ENCODE results near the gene SH3BP4.

SH3BP4 gene

DNA sequence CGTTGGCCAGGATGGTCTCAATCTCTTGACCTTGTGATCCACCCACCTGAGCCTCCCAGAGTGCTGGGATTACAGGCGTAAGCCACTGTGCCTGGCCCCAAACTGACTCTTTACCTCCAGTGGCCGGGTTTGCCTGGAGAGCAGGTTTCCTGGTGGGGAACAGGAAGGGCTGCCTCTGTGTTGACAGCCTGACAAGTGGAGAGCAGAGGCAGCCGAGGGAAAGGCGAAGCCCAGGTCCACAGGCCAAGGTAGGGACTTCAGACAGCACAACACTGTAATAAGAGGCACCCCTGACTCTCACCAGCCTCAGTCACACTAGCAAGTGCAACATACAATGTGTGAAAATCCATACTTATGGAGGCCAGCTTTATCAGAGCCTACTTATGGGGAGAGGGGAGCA, 16.5 kb upstream of the SH3BP4 start:
- H3K4ac ChIP-seq (ENCODE audit: low read depth in 1 of 2, low read length in 2 of 2): no peak overlapping the region
- H3K9ac ChIP-seq (ENCODE audit: low read length): no peak overlapping the region
- no peaks in the 10 kb centered on the region for H3K79me1 ChIP-seq (replicated peaks; ENCODE audit: low read length, poor library complexity, severe bottlenecking)
- H3K18ac ChIP-seq (ENCODE audit: low read depth in 1 of 2, low read length in 2 of 2): no peak overlapping the region
- no peak overlapping the region for H2AFZ ChIP-seq (ENCODE audit: low read depth, low read length)
- no peak overlapping the region for H2BK15ac ChIP-seq (ENCODE audit: low read depth, poor library complexity, severe bottlenecking)
- H4K91ac ChIP-seq (ENCODE audit: low read length): no peak overlapping the region
- H2BK5ac ChIP-seq (ENCODE audit: low read depth, low read length, poor library complexity, severe bottlenecking): no peak overlapping the region
- no peaks in the 10 kb centered on the region for H3K36me3 ChIP-seq (ENCODE audit: control insufficient read depth in 1 of 2, insufficient read depth in 2 of 2, low read depth in 1 of 2, low read length in 2 of 2)
- H3K27me3 ChIP-seq (ENCODE audit: control insufficient read depth in 1 of 2, insufficient read depth in 1 of 2, low read length in 2 of 2): peaks cover 0 to 33% of the 10 kb centered on the region in 2 experiments
- H3K4me1 ChIP-seq (ENCODE audit: control insufficient read depth, insufficient read depth, low read depth, low read length): peaks cover 2% of the 10 kb centered on the region
- H3K23ac ChIP-seq (ENCODE audit: low read length in 2 of 2): no peak overlapping the region
- 91% methylated on average over 5 of the region's 5 CpGs for WGBS
- peak overlapping the region in 1 of 2 experiments; percentile 22 for H2BK12ac ChIP-seq (ENCODE audit: low read length in 2 of 2)
- no peak overlapping the region for H3K27ac ChIP-seq (ENCODE audit: low read length, poor library complexity, severe bottlenecking)
- no peak overlapping the region for H2AK5ac ChIP-seq (ENCODE audit: low read length, severe bottlenecking)
- no peak overlapping the region for H2BK120ac ChIP-seq (ENCODE audit: low read depth, low read length)
- DNase-seq: no peak
- H3K4me2 ChIP-seq (ENCODE audit: low read length, poor library complexity, severe bottlenecking): no peak overlapping the region
- no peak overlapping the region for H3K4me3 ChIP-seq (ENCODE audit: insufficient read depth in 1 of 2, low read depth in 1 of 2, low read length in 2 of 2)
- H3K14ac ChIP-seq (ENCODE audit: low read length in 2 of 2): peak overlapping the region in 1 of 2 experiments; percentile 76
- H4K8ac ChIP-seq (ENCODE audit: low read length): no peak overlapping the region
- H3K9me3 ChIP-seq (ENCODE audit: control insufficient read depth, low read length): no peaks in the 10 kb centered on the region

DNA sequence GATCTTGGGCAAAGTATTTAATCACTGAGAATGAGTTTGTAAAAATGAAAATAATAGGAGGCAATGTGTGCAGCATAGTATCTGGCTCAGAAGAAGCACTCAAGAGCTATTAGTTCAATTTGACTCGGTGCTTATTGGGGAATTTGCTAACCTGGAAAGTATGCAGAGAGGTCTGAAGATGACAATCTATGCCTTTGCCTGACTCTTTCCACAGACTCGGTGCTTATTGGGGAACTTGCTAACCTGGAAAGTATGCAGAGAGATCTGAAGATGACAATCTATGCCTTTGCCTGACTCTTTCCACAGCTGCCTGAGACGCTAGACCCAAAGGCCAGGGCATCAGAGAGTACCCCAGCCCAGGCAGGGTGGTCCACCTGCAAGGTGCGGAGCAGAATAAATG, 12.2 kb upstream of the SH3BP4 start:
- no peak overlapping the region for H2AFZ ChIP-seq (ENCODE audit: low read depth, low read length)
- H3K9me3 ChIP-seq (ENCODE audit: control insufficient read depth, low read length): peaks cover 5% of the 10 kb centered on the region
- H3K4ac ChIP-seq (ENCODE audit: low read depth in 1 of 2, low read length in 2 of 2): no peak overlapping the region
- peak overlapping the region; percentile 65 for H2BK15ac ChIP-seq (ENCODE audit: low read depth, poor library complexity, severe bottlenecking)
- H3K14ac ChIP-seq (ENCODE audit: low read length in 2 of 2): no peak overlapping the region
- H2BK120ac ChIP-seq (ENCODE audit: low read depth, low read length): no peak overlapping the region
- no peak overlapping the region for H4K91ac ChIP-seq (ENCODE audit: low read length)
- H3K4me1 ChIP-seq (ENCODE audit: control insufficient read depth, insufficient read depth, low read depth, low read length): no peaks in the 10 kb centered on the region
- no peak overlapping the region for H3K18ac ChIP-seq (ENCODE audit: low read depth in 1 of 2, low read length in 2 of 2)
- DNase-seq: no peak
- H3K23ac ChIP-seq (ENCODE audit: low read length in 2 of 2): no peak overlapping the region
- WGBS: 89% methylated on average over 4 of the region's 4 CpGs
- no peak overlapping the region for H2AK5ac ChIP-seq (ENCODE audit: low read length, severe bottlenecking)
- H3K79me1 ChIP-seq (replicated peaks; ENCODE audit: low read length, poor library complexity, severe bottlenecking): no peaks in the 10 kb centered on the region
- no peak overlapping the region for H4K8ac ChIP-seq (ENCODE audit: low read length)
- H3K36me3 ChIP-seq (ENCODE audit: control insufficient read depth in 1 of 2, insufficient read depth in 2 of 2, low read depth in 1 of 2, low read length in 2 of 2): no peaks in the 10 kb centered on the region
- H3K27ac ChIP-seq (ENCODE audit: low read length, poor library complexity, severe bottlenecking): no peak overlapping the region
- no peak overlapping the region for H2BK12ac ChIP-seq (ENCODE audit: low read length in 2 of 2)
- H2BK5ac ChIP-seq (ENCODE audit: low read depth, low read length, poor library complexity, severe bottlenecking): no peak overlapping the region
- H3K4me2 ChIP-seq (ENCODE audit: low read length, poor library complexity, severe bottlenecking): no peak overlapping the region
- H3K27me3 ChIP-seq (ENCODE audit: control insufficient read depth in 1 of 2, insufficient read depth in 1 of 2, low read length in 2 of 2): peaks cover 0 to 45% of the 10 kb centered on the region in 2 experiments
- no peak overlapping the region for H3K9ac ChIP-seq (ENCODE audit: low read length)
- no peak overlapping the region for H3K4me3 ChIP-seq (ENCODE audit: insufficient read depth in 1 of 2, low read depth in 1 of 2, low read length in 2 of 2)

GRCh38 chr2:234939996-234940395, 11.8 kb upstream of the SH3BP4 start:
- Histone ChIP-seq H3K9me3 (ENCODE audit: control insufficient read depth, low read length) (peaks cover 5% of the 10 kb centered on the region), H3K4me1 (ENCODE audit: control insufficient read depth, insufficient read depth, low read depth, low read length) (no peaks in the 10 kb centered on the region)
- 89% methylated on average over 3 of the region's 5 CpGs for WGBS

GRCh38 chr2:234940527-234940926, 11.3 kb upstream of the SH3BP4 start:
- Histone ChIP-seq H4K91ac (ENCODE audit: low read length) (no peak overlapping the region), H3K4me3 (ENCODE audit: insufficient read depth in 1 of 2, low read depth in 1 of 2, low read length in 2 of 2) (no peak overlapping the region), H3K27ac (ENCODE audit: low read length, poor library complexity, severe bottlenecking) (no peak overlapping the region), H3K27me3 (ENCODE audit: control insufficient read depth in 1 of 2, insufficient read depth in 1 of 2, low read length in 2 of 2) (peaks cover 0 to 43% of the 10 kb centered on the region in 2 experiments), H3K79me1 (replicated peaks; ENCODE audit: low read length, poor library complexity, severe bottlenecking) (no peaks in the 10 kb centered on the region), H3K36me3 (ENCODE audit: control insufficient read depth in 1 of 2, insufficient read depth in 2 of 2, low read depth in 1 of 2, low read length in 2 of 2) (no peaks in the 10 kb centered on the region), H2BK120ac (ENCODE audit: low read depth, low read length) (no peak overlapping the region), H4K8ac (ENCODE audit: low read length) (no peak overlapping the region), H3K9me3 (ENCODE audit: control insufficient read depth, low read length) (peaks cover 5% of the 10 kb centered on the region), H2BK12ac (ENCODE audit: low read length in 2 of 2) (no peak overlapping the region), H2AK5ac (ENCODE audit: low read length, severe bottlenecking) (no peak overlapping the region), H3K9ac (ENCODE audit: low read length) (no peak overlapping the region), H2BK5ac (ENCODE audit: low read depth, low read length, poor library complexity, severe bottlenecking) (no peak overlapping the region), H3K4me1 (ENCODE audit: control insufficient read depth, insufficient read depth, low read depth, low read length) (no peaks in the 10 kb centered on the region), H3K4ac (ENCODE audit: low read depth in 1 of 2, low read length in 2 of 2) (no peak overlapping the region), H3K14ac (ENCODE audit: low read length in 2 of 2) (no peak overlapping the region), H2AFZ (ENCODE audit: low read depth, low read length) (no peak overlapping the region), H3K4me2 (ENCODE audit: low read length, poor library complexity, severe bottlenecking) (no peak overlapping the region), H3K18ac (ENCODE audit: low read depth in 1 of 2, low read length in 2 of 2) (no peak overlapping the region), H2BK15ac (ENCODE audit: low read depth, poor library complexity, severe bottlenecking) (no peak overlapping the region), H3K23ac (ENCODE audit: low read length in 2 of 2) (no peak overlapping the region)
- WGBS: 95% methylated on average over 7 of the region's 7 CpGs
- DNase-seq: no peak

More at GRCh38 chr2:234939996-234940395, 11.8 kb upstream of the SH3BP4 start:
- peaks cover 0 to 45% of the 10 kb centered on the region in 2 experiments for H3K27me3 ChIP-seq (ENCODE audit: control insufficient read depth in 1 of 2, insufficient read depth in 1 of 2, low read length in 2 of 2)
- no peaks in the 10 kb centered on the region for H3K36me3 ChIP-seq (ENCODE audit: control insufficient read depth in 1 of 2, insufficient read depth in 2 of 2, low read depth in 1 of 2, low read length in 2 of 2)
- H3K9ac ChIP-seq (ENCODE audit: low read length): no peak overlapping the region
- no peak overlapping the region for H3K23ac ChIP-seq (ENCODE audit: low read length in 2 of 2)
- H3K4me2 ChIP-seq (ENCODE audit: low read length, poor library complexity, severe bottlenecking): no peak overlapping the region
- no peak overlapping the region for H3K18ac ChIP-seq (ENCODE audit: low read depth in 1 of 2, low read length in 2 of 2)
- no peak for DNase-seq
- no peak overlapping the region for H2AK5ac ChIP-seq (ENCODE audit: low read length, severe bottlenecking)
- no peak overlapping the region for H2BK12ac ChIP-seq (ENCODE audit: low read length in 2 of 2)
- peak overlapping the region; percentile 65 for H2BK15ac ChIP-seq (ENCODE audit: low read depth, poor library complexity, severe bottlenecking)
- no peak overlapping the region for H3K4ac ChIP-seq (ENCODE audit: low read depth in 1 of 2, low read length in 2 of 2)
- H4K91ac ChIP-seq (ENCODE audit: low read length): no peak overlapping the region
- H3K79me1 ChIP-seq (replicated peaks; ENCODE audit: low read length, poor library complexity, severe bottlenecking): no peaks in the 10 kb centered on the region
- H4K8ac ChIP-seq (ENCODE audit: low read length): no peak overlapping the region
- no peak overlapping the region for H3K4me3 ChIP-seq (ENCODE audit: insufficient read depth in 1 of 2, low read depth in 1 of 2, low read length in 2 of 2)
- no peak overlapping the region for H3K27ac ChIP-seq (ENCODE audit: low read length, poor library complexity, severe bottlenecking)
- H3K14ac ChIP-seq (ENCODE audit: low read length in 2 of 2): no peak overlapping the region
- no peak overlapping the region for H2BK120ac ChIP-seq (ENCODE audit: low read depth, low read length)
- H2BK5ac ChIP-seq (ENCODE audit: low read depth, low read length, poor library complexity, severe bottlenecking): no peak overlapping the region
- no peak overlapping the region for H2AFZ ChIP-seq (ENCODE audit: low read depth, low read length)

Data from mesenchymal stem cell (in vitro differentiated cells and primary cell).